G401.6 (cell line): ENCODE data around the gene EXD3.

Source experiments
- FAIRE-seq: peaks from 2 replicates; lab custom pipeline; 2012; peaks lifted over from hg19 to GRCh38; lab: Jason Lieb, UNC

The EXD3 gene

DNA sequence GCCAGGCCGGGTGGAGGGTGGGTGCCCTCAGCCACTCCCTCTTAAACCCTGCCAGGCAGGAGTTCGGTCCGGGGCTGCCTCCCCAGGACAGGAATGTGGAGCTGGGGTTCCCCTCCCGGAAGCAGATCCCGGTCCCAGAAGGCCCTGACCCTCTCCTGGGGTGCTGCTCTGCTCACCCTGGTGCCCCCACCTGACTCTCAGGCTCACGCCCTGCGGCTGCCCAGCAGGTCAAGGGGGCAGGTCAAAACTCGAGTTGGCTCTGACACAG is 117.2 kb downstream of the EXD3 start:
- no peak for FAIRE-seq

DNA sequence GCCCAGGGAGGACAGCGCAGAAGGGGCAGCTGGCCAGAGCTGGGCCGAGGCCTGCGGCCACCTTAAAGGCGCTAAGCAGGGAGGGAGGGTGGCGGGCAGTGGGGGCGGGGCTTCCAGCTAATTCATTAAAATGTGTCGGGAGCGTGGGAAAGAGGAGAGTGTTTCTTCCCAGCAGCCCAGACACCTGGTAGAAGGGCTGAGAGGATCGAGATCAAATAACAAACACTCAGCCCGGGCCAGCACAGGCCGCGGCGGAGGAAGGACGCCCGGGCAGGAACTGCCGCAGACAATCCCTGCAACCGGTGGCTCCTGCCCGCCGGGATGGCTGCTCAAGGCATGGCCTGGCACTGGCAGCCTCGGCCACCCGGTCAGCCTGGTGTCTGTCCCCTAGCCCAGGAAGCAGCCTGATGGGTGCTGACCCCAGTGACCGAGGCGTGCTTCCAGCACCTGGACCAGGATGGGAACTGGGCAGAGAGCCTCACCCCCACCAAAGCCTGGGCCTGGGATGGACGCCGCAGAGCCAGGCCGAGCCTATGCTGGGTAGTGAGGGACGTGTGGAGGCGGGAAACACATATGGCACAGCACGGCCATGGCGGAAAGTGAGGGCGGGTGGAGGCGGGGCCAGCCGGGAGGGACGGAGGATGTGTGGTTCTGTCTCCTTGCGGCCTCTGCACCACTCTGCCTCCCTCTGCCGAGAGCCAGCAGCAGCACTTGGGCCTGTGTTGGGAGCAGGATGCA is 117.7 kb downstream of the EXD3 start:
- FAIRE-seq: peak; percentile 83

DNA sequence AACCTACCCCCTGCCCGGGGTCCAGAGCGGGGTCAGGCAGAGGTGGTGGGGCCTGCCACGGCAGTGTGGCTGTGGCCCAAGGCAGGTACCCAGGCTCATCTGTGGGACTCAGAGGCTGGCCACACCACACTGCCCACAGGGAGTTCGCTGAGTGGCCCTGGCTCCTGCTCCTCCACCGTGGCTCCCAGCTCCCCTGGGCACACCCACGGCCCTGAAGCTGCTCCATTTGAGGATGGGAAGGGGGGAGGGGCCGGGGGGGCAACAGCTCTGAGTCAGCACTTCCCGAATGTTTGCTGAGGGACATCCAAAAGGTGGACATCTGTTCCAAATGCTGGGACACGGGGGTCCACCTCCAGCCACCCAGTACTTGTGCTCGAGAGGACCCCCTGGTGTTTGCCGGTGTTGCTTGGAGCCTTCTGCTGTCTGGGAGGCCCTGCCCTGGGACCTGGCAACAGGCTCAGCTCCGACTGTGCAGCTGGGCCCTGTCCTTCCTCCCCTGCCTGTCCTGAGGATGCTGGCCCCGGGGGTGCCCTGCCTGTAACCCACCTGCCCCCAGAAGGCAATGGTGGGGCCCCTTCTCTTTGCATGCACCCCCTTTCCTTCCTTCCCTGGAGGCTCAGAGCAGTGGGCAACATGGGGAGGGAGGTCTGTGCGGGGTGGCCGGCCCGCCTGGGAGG is 118.4 kb downstream of the EXD3 start:
- FAIRE-seq: no peak

DNA sequence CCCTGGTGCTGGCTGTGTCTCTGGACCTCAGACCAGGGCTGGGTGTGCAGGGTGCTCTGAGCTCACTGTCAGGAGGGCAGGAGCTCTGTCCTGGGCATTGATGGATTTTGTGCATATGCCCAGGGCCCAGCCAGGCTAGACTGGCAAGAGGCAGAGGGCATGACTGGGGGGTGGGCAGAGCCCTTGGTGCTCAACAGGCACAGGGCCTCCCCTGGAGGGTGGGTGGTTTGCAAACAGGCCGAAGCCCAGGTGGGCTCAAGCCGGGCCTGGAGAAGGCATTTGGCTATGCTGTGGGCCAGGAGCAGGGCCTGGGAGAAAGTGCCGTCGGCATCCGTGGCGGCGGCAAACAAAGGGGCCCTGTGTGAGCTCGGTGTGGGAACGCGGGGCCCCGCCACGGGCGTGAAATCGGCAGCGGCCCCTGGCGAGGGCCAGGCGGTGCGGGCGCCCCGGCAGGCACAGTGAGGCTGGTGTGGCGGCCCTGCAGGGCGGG is 119.0 kb downstream of the EXD3 start:
- FAIRE-seq: no peak

DNA sequence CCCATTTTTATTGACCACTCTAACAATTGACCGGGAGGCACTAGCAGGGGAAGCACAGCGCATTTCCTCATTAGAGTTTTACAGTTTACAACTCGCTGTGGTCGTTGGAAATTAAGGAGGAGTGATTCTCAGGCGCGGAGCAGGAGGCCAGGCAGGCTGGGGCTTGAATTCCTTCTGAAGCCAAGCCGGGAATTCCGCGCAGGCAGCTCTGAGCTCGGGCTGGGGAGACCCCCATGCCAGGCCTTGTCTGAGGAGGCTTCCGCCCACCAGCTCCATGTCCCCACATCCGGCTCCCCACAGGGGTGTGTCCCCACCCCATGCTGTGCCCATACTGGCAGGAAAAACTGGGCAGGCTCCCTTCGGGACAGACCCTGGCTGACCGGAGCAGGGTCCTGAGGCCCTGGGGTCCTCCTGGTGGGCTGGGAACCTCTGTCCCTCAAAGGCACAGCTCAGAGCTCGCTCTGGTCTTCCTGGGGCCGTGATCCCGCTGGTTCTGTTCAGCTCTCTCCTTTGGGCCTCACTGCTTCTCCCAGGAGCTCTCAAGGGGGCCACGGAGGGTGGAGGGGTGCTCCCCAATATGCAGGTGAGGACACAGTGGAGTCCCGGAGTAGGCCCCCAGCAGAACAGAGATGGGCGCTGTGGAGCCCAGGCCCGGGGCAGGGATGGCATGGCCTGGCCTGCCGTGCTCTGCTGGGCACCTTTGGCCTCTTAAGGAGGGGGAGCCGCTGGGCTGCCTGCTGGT is 119.6 kb downstream of the EXD3 start:
- FAIRE-seq: peak; percentile 90

DNA sequence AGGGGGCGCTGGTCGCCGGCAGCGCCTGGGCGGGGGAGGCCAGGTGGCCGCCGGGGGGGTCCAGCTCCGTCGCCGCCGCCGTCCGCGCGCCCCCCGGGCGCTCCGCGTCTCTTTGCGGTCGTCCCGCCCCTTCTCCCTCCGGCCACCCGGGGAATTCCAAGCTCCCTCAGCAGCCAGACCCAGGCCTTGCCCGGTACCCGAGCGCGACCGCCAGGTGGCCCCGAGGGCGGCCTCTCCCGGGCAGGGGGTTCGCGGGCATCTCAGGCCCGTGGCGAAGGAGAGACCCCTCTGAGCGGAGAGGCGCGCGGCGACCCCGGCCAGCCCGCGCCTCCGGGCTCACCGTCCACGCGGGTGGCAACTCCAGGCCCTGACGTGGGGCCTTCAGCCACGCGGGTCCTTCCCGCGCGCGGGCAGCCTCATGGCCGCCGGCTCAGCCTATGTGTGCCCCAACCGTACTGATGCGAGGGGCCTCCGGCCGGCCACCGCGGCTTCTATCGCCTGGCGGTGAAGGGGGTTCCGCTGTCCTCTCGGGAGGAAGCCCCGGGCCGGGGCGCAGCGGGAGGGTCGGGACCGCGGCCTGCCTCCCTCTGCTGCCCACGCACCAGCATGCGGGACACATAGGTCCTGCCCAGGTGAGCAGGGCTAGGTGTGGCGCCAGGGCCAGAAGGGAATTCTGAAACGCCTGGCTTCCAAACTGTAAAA is 120.4 kb downstream of the EXD3 start:
- no peak for FAIRE-seq

DNA sequence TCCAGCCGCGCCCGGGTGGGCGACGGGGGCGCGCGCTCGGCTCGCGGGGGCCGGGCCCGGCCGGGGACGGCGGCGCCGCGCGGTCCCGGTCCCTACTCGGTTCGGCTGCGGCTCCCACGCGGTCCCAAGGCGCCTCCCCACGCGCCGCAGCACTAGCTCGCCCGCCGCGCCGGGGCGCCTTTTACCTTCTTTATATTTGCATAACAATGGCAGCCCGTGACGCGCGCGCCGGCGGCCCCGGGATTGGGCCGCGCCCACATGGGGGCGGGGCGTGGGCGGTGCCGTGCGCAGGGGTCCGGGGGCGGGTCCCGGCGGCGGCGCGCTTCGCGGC is 120.9 kb downstream of the EXD3 start, which contains the start of gene NRARP:
Gene NRARP, minus strand, starts transcription at position 154 of the 331 bp plus-strand sequence. CDS start 343 bp downstream, outside the sequence.
- FAIRE-seq: no peak

DNA sequence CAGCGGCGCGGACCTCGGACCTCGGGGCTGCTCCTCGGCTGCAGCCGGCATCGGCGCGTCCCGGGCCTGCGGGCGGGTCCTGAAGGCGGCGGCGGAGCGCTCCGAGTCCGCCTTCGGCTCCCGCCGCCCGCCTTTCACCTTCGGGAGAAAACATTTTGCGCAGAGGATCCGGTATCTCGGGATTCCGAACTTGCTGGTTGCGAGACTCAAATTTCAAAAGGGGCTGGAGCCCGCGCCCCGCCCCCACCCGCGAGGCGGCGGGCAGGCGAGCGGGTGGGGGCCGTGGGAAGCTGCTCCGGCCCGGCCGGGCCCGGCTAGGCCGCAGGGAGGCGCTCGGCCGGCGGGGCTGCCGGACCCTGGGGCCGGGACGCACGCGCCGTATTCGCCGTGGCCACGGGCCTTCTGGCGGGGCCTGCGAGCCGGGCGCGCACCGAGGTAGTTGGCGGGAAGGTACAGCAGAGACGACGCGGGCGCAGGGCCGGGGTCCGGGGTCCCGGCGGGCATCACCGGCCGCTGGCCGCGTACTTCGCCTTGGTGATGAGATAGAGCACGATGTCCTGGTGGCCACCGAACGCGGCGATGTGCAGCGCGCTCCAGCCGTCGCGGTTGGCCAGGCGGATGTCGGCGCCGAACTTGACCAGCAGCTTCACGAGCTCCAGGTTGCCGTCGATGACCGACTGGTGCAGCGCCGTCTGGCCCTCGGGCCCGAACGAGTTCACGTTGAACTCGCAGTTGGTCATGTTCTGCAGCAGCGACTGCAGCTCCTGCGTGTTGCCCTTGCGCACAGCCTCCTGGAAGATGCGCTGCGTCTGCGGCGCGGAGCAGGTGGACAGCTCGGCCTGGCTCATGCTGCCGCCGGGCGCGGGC is 121.6 kb downstream of the EXD3 start:
- FAIRE-seq: no peak

DNA sequence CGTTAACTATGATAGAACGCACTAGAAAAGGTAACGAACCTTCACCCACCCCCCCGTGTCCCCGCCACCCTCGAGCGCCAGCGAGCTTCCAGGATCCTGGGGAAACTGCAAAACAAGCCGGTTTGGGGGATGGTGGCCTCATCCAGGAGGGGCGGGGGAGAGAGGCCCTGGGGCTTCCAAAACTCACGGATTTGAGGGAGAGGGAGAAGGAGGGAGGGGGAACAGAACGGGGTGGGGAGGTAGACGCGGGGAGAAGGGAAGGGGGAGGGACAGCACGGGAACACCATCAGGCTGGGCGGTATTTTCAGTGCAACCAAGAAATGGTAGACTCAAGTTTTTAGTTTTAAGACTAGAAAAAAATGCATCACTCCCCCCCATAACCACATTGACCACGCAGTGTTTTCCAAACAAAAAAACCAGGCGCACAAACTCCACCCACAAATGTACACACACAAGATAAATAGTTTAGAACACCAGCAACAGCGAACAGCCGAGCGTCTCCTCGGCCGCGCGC is 122.3 kb downstream of the EXD3 start:
- no peak for FAIRE-seq

DNA sequence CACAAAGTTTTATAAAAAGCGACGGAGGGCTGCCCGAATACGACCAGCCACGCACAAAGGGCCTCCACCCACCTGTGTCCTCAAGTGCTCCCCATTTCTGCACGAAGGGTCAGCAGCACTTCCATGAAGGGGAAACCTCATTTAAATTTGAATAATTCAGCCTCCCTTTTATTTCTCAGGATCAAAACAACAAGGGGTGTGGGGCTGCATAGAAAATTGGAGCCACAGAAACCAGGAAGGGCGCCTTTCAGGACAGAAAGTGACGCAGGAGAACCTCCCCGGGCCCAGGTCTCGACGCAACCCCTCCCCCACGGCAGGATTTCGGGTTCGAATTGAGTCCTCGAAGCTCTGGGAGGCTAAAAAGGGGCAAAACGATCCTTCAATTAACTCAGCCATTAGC is 123.0 kb downstream of the EXD3 start:
- no peak for FAIRE-seq

DNA sequence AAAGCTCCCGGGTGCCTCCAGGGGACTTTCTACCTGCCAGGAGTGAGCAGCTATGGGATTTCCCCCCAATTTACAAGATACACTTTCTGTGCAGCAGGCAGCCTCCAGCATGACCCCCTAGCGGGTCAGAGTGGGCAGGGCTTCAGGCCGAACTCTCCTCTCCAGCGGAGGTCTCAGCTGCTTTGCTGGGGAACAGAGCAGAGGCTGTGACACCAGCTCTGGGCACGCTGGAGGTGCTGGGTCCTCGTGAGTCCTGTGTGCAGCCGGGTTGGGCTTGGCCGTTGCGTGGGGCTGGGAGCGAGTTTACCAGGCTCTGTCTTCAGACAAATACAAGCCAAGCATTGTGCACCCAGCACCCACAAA is 123.8 kb downstream of the EXD3 start:
- no peak for FAIRE-seq

DNA sequence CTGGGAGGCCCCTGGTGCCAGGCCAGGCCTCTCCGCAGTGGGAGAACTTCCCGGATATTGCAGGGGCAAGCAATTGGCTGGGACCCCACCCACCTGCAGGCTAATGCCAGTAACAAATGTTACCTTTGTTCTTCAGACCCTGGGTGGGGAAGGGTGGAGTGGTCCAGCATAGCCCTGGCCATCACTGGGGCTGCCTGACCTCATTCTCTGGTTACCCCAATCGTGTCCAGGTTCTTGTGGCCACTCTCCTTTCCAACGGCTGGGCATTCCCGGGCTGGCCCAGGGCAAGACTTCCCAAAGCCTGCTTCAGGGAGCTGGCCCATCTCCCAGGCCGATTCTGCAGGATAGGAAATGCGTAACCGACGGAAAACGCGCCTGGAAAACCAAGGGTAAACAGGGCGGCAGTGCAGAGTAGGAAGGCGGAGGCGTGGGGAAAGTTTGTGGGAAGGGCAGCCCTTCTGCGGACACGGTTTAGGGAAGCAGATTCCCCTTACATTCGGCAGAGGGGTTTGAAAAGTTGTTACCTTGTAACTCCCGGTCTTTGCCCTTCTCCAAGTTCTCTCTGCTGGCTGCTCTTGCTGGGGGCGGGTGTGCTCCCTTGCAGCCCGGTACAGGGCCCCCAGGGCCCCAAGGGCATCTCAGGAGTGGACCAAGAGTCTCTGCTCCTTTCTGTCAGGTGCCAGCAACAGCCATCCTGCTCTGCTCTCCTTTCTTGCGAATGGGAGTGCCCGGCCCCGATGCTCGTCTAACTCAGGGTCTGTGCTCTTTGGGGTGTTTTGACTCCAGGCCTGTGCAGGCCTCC is 124.4 kb downstream of the EXD3 start:
- FAIRE-seq: peak; percentile 15

DNA sequence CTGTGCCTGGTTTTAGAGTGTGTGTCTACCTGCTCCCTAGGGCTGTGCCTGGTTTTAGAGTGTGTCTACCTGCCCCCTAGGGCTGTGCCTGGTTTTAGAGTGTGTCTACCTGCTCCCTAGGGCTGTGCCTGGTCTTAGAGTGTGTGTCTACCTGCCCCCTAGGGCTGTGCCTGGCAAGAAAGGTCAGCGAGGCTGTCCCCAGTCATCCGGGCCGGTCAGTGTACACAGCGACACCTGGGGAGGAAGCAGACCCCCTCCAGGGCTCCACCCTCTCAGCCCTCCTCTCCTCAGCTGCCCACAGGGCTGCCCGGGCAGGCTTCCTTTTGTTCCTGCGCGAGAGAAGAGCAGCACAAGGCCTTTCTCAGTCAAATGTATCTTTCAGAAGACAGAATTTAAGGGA is 125.0 kb downstream of the EXD3 start:
- no peak for FAIRE-seq

DNA sequence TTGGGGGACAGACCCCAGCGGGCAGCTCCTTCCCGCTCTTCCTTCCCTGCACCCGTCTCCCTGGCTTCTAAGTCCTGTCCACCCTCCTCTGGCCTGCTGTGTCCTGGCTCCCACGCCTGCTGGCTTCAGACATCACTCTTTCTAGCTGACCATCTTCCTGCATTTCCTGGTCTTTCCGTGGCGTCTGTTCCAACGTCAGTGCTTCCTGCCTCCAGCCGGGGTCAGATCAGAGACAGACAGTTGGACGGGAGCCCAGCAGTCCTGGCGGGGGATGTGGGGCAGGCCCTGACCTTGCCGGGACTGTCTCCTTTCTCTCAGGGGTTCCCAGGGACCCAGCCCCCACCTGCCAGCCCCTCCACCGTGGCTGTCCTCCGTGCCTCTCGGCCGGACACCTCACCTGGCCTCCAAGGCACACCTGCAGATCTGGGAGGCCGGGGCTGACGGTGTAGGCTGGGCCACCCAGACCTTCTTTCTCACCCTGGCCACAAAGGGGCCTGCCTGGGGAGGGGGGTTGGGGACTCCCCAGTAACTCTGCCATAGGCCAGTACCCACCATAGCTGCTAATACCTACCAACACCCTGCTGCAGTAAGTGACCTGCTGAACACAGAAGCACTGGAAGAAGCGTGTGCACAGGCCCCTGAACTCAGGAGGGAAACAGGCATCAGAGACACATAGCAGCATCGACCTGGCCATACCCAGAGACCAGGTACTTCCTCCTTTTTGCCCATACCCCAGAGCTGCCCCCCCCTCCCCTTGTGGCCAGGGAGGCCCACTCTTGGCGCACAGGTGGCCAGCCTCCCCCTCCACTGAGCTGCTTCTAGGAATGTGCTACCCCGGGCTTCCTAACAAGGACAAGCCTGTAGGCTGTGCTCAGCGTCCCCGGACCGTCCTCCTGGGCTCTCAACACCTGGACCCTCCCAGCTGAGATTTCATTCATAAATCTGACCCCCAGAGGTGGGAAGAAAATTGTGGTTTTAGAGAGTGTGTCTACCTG is 126.0 kb downstream of the EXD3 start:
- no peak for FAIRE-seq

DNA sequence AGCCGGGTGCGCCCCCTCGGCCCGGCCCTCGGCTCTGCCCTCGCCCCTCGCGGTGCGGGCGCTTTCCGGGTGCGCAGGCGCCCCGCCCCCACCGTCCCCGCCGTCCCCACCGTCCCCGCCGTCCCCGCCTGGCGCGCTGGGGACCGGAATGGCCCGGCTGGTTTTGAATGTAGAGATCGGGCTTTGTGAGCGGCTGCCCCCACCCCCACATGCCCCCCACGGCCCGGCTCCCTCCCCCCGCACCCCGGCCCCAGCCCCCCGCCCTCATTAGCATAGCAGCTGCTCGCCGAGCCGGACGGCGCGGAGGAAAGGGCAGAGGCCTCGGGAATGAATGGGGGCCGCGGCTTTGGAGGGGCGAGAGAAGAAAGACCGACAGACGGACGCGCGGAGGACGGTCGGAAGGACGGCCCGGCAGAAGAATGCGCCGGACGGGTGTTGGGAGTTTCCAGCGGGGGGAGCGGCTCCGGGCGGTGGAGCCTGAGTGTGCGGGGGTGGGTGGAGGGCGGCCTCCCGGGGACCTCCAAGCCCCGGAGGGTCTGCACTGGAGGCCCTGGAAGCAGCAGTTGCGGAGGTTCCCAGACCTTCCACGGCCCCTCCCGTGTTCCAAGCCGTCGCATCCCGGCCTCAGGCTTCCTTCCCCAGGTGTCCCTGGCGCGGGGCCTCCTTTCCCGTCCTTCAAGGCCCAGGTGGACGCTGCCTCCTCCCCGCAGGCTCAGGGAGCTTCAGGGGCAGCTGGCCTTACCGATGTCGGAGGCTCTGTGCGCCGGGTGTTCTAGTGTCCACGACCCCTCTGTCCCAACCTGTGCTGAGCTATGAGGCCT is 126.9 kb downstream of the EXD3 start:
- no peak for FAIRE-seq

DNA sequence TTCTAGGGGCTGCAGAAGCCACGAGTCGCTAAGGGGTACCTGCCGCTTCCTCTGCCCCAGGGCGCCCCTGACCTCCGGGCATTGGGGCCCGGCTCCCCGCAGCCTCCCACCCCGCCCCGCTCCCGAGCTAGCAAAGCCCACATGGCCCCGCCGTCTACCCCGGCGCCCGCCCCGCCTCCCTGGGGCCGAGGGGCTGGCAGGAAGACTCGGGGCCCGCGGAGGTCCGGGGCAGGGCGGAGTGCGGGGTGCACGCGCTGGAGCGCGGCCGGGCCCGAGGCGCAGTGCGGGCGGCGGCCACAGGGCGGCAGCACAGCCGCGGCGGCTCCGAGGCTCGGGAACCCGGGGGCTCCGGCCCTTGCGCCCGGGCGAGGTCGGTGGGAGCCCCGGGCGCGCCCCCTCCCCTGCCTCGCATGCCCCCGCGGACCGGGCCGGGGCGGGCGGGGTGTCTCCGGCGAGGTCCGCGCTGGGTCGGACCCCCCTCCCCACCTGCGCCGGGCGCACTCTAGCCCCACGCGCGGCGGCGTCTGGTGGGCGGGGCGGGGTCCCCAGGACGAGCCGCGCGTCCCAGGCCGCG is 127.6 kb downstream of the EXD3 start:
- no peak for FAIRE-seq

DNA sequence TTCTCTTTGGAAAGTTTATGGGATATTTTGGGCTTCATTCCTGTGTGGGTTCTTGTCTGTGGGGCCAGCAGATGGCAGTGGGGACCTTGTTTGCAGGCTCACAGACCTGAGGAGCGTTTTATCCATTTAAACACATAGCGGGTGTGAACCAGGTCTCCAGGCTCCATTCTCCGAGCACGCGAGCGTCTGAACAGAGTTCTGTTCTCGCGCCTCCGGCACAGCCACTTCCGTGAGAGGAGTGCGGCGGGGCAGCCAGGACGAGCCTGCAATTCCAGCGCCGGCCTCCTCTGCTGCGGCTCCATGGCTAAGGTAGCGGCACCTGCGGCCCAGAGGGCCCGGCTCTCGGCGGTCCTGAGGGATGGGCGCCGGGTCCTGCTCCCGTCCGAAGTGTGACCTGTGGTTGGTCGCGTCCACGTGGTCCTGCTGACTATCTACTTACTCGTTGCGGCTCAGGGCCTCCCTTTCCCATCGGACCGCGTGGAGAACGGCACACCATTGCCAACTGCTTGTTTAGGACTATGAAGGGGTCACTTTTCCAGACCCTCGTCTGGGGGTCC is 128.2 kb downstream of the EXD3 start:
- FAIRE-seq: no peak

DNA sequence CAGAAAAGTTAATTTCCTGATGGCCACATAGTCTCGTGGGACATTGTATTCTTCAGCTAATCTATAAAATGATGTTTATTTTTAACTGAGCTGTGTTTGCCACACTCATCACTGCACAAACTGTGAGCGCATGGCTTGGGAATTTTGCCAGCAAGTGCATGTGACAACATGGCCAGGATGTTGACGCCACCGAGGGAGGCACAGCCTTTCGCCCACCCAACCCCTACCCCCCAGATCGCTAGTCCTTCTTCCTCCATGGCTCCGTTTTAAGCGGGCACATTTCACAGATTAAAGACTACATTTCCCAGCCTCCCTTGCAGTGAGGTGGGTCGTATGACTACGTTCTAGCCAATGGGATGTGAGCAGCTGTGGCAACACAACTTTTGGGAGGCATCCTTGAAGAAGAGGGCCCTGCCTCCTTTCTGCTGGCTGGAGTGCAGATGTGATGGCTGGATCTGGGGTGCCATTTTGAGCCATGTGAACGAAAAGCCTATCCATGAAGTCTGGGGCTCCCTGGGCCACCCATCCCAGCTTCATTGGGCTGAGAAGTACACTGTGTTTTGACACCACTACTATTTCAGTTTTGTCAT is 128.8 kb downstream of the EXD3 start:
- FAIRE-seq: no peak
